A673 (cell line): ENCODE measurements around the gene OR2A14. TPM values are rescaled to one million over a fixed set of nuclear protein-coding genes. Genes with fewer than 3 reads are reported as not detected.
A peak's percentile ranks its signal among the peaks of the same experiment; 100 is the strongest.

Experiments used
- Bru-seq: library from RNA; stranded (reverse); fragments of 400-500 nt; gene quantifications from one replicate; lab custom pipeline; 2021; lab: Mats Ljungman, UMichigan
- BruChase-seq, 2 experiments: library from RNA; stranded (reverse); fragments of 400-500 nt; gene quantifications; one replicate each; lab custom pipeline; 2021; lab: Mats Ljungman, UMichigan
- BruUV-seq: library from RNA; stranded (reverse); fragments of 400-500 nt; replicated peaks from 2 replicates; lab custom pipeline; 2021; lab: Mats Ljungman, UMichigan
- CTCF ChIA-PET: fragments of 300-600 bp; sonication (Branson Sonifier 250); formaldehyde crosslinking; loops from one replicate; lab custom pipeline; 2022; ENCODE audit warnings: antibody characterized with exemption; lab: Charles Lee
- POLR2A ChIA-PET: fragments of 300-600 bp; sonication (Branson Sonifier 250); formaldehyde crosslinking; loops from one replicate; lab custom pipeline; 2022; ENCODE audit warnings: antibody characterized with exemption; ENCODE audit not compliant: low non-redundant PET; lab: Charles Lee
- DNase-seq: peaks from one replicate; pipeline ENCODE4 v3.0.0-alpha.2; 2015; ENCODE audit warnings: low spot score
- H3K27ac ChIP-seq: fragments of 200-600 bp; sonication (generic); 2 replicates; pipeline ENCODE4 v1.5.1; 2016; ENCODE audit warnings: mixed run types, low read depth, mild to moderate bottlenecking, mixed read lengths, antibody characterized with exemption, low read length; ENCODE audit not compliant: poor library complexity, severe bottlenecking
- H3K27me3 ChIP-seq: fragments of 200-600 bp; sonication (generic); replicated peaks from 2 replicates; pipeline ENCODE4 v1.6.1; 2017; ENCODE audit warnings: mixed run types, low read depth, mild to moderate bottlenecking, mixed read lengths, antibody characterized with exemption, low read length; ENCODE audit not compliant: insufficient read depth, poor library complexity
- H3K36me3 ChIP-seq: fragments of 200-600 bp; sonication (generic); 2 replicates; pipeline ENCODE4 v1.6.1; 2016; ENCODE audit warnings: mixed run types, mild to moderate bottlenecking, mixed read lengths, antibody characterized with exemption, low read length; ENCODE audit not compliant: insufficient read depth, poor library complexity, severe bottlenecking
- H3K4me1 ChIP-seq: fragments of 200-600 bp; sonication (generic); 2 replicates; pipeline ENCODE4 v1.6.1; 2017; ENCODE audit warnings: mixed run types, mild to moderate bottlenecking, mixed read lengths, antibody characterized with exemption, low read length; ENCODE audit not compliant: insufficient read depth, poor library complexity, severe bottlenecking
- H3K4me3 ChIP-seq: fragments of 200-600 bp; sonication (generic); 2 replicates; pipeline ENCODE4 v1.5.1; 2016; ENCODE audit warnings: low read depth, mixed run types, mild to moderate bottlenecking, mixed read lengths, low read length; ENCODE audit not compliant: poor library complexity, severe bottlenecking
- H3K9me3 ChIP-seq: fragments of 200-600 bp; sonication (generic); 2 replicates; pipeline ENCODE4 v1.6.1; 2016; ENCODE audit warnings: mixed run types, low read depth, mild to moderate bottlenecking, mixed read lengths, antibody characterized with exemption, low read length; ENCODE audit not compliant: poor library complexity, severe bottlenecking
- CTCF ChIP-seq: fragments of 300-800, 200-600 bp; sonication (generic); conservative IDR thresholded peaks from 2 replicates; pipeline ENCODE4 v1.5.1; 2017; ENCODE audit warnings: low read depth, mild to moderate bottlenecking, antibody characterized with exemption, low read length, moderate library complexity, mixed read lengths
- EZH2 ChIP-seq: fragments of 200-600 bp; sonication (generic); IDR thresholded peaks from 2 replicates; pipeline ENCODE4 v1.6.1; 2017; ENCODE audit warnings: borderline replicate concordance, low read depth, mild to moderate bottlenecking, mixed read lengths, antibody characterized with exemption, low read length; ENCODE audit not compliant: poor library complexity, severe bottlenecking
- intact Hi-C: fragments of 100-400 bp; cut with micrococcal nuclease; formaldehyde crosslinking; loops from one replicate; pipeline ENCODE4 v1.10.0; 2022; ENCODE audit not compliant: unreplicated experiment
- long read RNA-seq: library from polyadenylated mRNA; stranded (forward); transcript quantifications from one replicate; pipeline ENCODE4 v2.0.0, GENCODE V29; 2022
- total RNA-seq: library from RNA; stranded (reverse); gene quantifications from 2 replicates; pipeline ENCODE4 v1.2.3, GENCODE V29; 2021

OR2A14 gene
- total RNA-seq (not detected in 2 replicates), Bru-seq, nascent RNA (not detected), BruChase-seq, experiment 1, labeled RNA remaining after a 2-hour chase (not detected), BruChase-seq, experiment 2, labeled RNA remaining after a 6-hour chase (not detected)
- long read RNA-seq, result 0 reads

GRCh38 chr7:144122876-144123275 lies at the start of gene OR2A14:
Gene OR2A14, plus strand, starts transcription at chr7:144123176. Its CDS starts 5,937 bp downstream, at chr7:144129113.
- Histone ChIP-seq H3K4me3 (no peak within 1 kb of the TSS), H3K27ac (no peak within 1 kb of the TSS), H3K9me3 (no peaks in the 10 kb centered on the region), H3K4me1 (no peaks in the 10 kb centered on the region), H3K27me3 (no peaks in the 10 kb centered on the region), H3K36me3 (no peaks in the 10 kb centered on the region)
- TF ChIP-seq EZH2 (no peak), CTCF (no peak)
- no TSS peak for BruUV-seq
- POLR2A ChIA-PET, result no interaction called here
- intact Hi-C loops, result loop anchor here (10.0 kb wide), 1 partner anchor 218 kb away; the partner anchor contains the start of gene TCAF1
- CTCF ChIA-PET, result no interaction called here
- DNase-seq, result no peak

DNA sequence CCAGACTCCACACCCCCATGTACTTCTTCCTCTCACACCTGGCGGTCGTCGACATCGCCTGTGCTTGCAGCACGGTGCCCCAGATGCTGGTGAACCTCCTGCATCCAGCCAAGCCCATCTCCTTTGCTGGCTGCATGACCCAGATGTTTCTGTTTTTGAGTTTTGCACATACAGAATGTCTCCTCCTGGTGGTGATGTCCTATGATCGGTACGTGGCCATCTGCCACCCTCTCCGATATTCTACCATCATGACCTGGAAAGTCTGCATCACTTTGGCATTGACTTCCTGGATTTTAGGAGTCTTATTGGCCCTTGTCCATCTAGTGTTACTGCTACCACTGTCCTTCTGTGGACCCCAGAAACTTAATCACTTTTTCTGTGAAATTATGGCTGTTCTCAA lies 48.6 kb upstream of the OR2A14 start:
- H3K4me3 ChIP-seq, result no peak overlapping the region
- H3K27ac ChIP-seq, result no peak overlapping the region
- DNase-seq, result peak; percentile 9
- BruUV-seq, result no TSS peak
- no peaks in the 10 kb centered on the region for H3K4me1 ChIP-seq
- intact Hi-C loops, result no loop called here
- POLR2A ChIA-PET, result no interaction called here
- H3K36me3 ChIP-seq, result no peaks in the 10 kb centered on the region
- H3K27me3 ChIP-seq, result peaks cover 10% of the 10 kb centered on the region
- CTCF ChIA-PET, result no interaction called here
- peak; percentile 29; the same call in 1 of the 2 replicates for TF ChIP-seq CTCF
- no peak for TF ChIP-seq EZH2
- H3K9me3 ChIP-seq, result no peaks in the 10 kb centered on the region

DNA sequence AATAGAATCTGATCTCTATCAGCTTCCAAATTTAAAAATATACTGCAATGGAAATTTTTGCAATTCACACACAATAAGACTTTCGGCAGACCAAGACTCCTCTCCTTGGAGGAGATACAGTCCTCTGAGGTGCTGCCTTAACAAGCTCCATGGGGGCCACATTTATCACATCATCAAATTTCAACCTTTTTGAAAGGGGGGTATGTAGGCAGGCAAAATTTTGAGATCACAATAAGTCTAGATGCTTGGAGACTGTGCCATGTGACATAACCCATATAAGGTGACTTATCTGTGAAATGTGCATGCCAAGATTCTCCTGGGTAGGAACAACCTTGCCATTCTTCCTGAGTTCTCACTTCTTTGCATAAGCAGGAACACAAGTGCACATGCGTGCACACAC lies 37.0 kb upstream of the OR2A14 start, which contains the start of gene OR2A12:
Gene OR2A12, plus strand, starts transcription at position 301 of the 400 bp plus-strand sequence. CDS start 8,830 bp downstream, outside the sequence.
- no peak for DNase-seq
- no peaks in the 10 kb centered on the region for H3K36me3 ChIP-seq
- intact Hi-C loops, result no loop called here
- no peak for TF ChIP-seq EZH2
- no peak for TF ChIP-seq CTCF
- no peaks in the 10 kb centered on the region for H3K4me1 ChIP-seq
- CTCF ChIA-PET, result no interaction called here
- H3K9me3 ChIP-seq, result no peaks in the 10 kb centered on the region
- no peak within 1 kb of the TSS for H3K27ac ChIP-seq
- no peaks in the 10 kb centered on the region for H3K27me3 ChIP-seq
- BruUV-seq, result no TSS peak
- POLR2A ChIA-PET, result no interaction called here
- H3K4me3 ChIP-seq, result no peak within 1 kb of the TSS
